H1 (cell line): ENCODE measurements around the gene TNIK.

ENCODE experiments used
- JUND ChIP-seq: IDR thresholded peaks from 2 replicates; pipeline ENCODE4 v1.6.1; 2011; ENCODE audit warnings: mild to moderate bottlenecking, improper control_type of control experiment, low read length
- KDM1A ChIP-seq: fragments of 200-600, 300-600 bp; sonication (generic); IDR thresholded peaks from 2 replicates; pipeline ENCODE4 v1.7.1; 2016; ENCODE audit warnings: mild to moderate bottlenecking, low read length, borderline replicate concordance
- POLR2A ChIP-seq, 2 experiments: IDR thresholded peaks; 1 replicate in 1 of 2; 2 replicates in 1 of 2; pipeline ENCODE4 v1.6.1; 2011; ENCODE audit warnings: low read depth in 2 of 2, low read length in 2 of 2, mild to moderate bottlenecking in 2 of 2; ENCODE audit errors: control extremely low read depth in 1 of 2

DNA sequence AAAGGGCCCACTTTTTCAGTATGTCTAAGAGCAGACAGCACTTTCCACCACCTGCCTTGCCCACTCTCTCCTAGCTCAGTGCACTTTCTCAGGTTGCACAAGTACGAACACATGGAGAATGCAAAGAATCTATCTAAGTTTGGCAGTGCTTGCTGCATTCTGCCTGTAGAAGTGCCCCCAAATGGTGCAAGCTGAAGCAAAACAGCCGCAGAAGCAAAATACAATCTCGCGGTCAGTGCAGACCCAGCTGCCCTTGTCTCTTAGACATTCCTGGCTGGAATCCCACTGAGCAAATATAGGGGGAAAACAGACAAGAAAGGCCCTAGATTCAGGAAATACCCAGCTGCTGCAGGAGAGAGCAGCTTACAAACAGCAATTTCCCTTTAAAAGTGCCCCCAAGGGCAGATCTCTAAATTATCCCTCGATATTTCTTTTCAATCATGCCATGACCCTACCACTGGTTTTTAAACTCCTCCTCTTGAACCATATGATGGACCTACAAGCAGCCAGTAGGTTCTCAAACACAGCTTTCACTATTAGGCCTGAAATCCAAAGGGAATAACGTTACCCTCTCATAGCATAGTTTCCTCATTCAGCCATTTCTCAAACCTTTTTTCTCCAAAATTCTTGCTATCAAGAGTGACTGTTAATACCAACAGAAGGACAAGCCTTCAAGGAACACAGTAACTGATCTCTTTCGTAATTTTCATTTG, 67.0 kb downstream of the TNIK start:
- no peak for TF ChIP-seq KDM1A
- TF ChIP-seq POLR2A (IDR thresholded peaks at IDR 0.05; ENCODE audit: control extremely low read depth in 1 of 2, low read depth in 2 of 2, low read length in 2 of 2) = no peak
- TF ChIP-seq JUND = no peak
